HCT116 (cell line): ENCODE measurements around the gene SP7. TPM values are rescaled to one million over a fixed set of nuclear protein-coding genes. Genes with fewer than 3 reads are reported as not detected.

ENCODE experiments used
- ATAC-seq: fragments of 200-7000 bp; cut with Tn5 transposase; 2 replicates; pipeline ENCODE4 v1.9.1; 2020; ENCODE audit warnings: mild to moderate bottlenecking, moderate library complexity
- BruUV-seq: library from RNA; stranded (reverse); fragments of 400-500 nt; replicated peaks from 2 replicates; lab custom pipeline; 2021; lab: Mats Ljungman, UMichigan
- CTCF ChIA-PET: fragments of 300-600 bp; sonication (Branson Sonifier 250); formaldehyde crosslinking; loops from one replicate; lab custom pipeline; 2021; ENCODE audit warnings: antibody characterized with exemption; lab: Charles Lee
- POLR2A ChIA-PET: fragments of 300-600, 350-600 bp; sonication (Branson Sonifier 250); formaldehyde crosslinking; loops from one replicate; lab custom pipeline; 2021; ENCODE audit warnings: antibody characterized with exemption; lab: Charles Lee
- RAD21 ChIA-PET, 2 experiments: fragments of 300-600 bp; sonication (Branson Sonifier 250); formaldehyde crosslinking; loops; one replicate each; lab custom pipeline; 2023; ENCODE audit warnings: low total read pairs in 2 of 2; ENCODE audit not compliant: uncharacterized antibody in 2 of 2, unreplicated experiment in 2 of 2, low non-redundant PET in 1 of 2; lab: Charles Lee
- DNase-seq: peaks from one replicate; pipeline ENCODE4 v3.0.0-alpha.2; 2010; ENCODE audit warnings: low read depth, low spot score
- H2AFZ ChIP-seq: fragments of 200-600 bp; shearing (Covaris generic), sonication (generic); 2 replicates; pipeline ENCODE4 v1.6.1; 2017; ENCODE audit warnings: low read depth, mixed run types, mixed read lengths, antibody characterized with exemption, low read length; ENCODE audit not compliant: poor library complexity, severe bottlenecking
- H3K27ac ChIP-seq: 2 replicates; pipeline ENCODE4 v1.5.1; 2012; ENCODE audit warnings: low read depth, low read length
- H3K27me3 ChIP-seq: fragments of 200-600 bp; sonication (generic); 2 replicates; pipeline ENCODE4 v1.6.1; 2016; ENCODE audit warnings: mixed run types, low read length, mixed read lengths; ENCODE audit not compliant: insufficient read depth
- H3K36me3 ChIP-seq, 2 experiments: fragments of 200-500 bp in 1 of 2; fragments of 200-600 bp in 1 of 2; sonication (Bioruptor generic) in 1 of 2; sonication (generic) in 1 of 2; 2 replicates each; pipeline versions ENCODE4 v1.5.1 to v1.6.1; 2014 to 2016; ENCODE audit warnings: low read length in 2 of 2, inconsistent platforms in 1 of 2, mixed read lengths in 1 of 2, mixed run types in 1 of 2; ENCODE audit not compliant: insufficient read depth in 2 of 2, control insufficient read depth in 1 of 2
- H3K4me1 ChIP-seq, 2 experiments: fragments of 200-600 bp in 1 of 2; sonication (generic) in 1 of 2; 2 replicates each; pipeline versions ENCODE4 v1.5.1 to v1.6.1; 2012 to 2017; ENCODE audit warnings: low read length in 2 of 2, inconsistent platforms in 1 of 2, mild to moderate bottlenecking in 1 of 2, mixed read lengths in 1 of 2, mixed run types in 1 of 2, moderate library complexity in 1 of 2; ENCODE audit not compliant: insufficient read depth in 2 of 2, control insufficient read depth in 1 of 2
- H3K4me2 ChIP-seq: fragments of 200-600 bp; sonication (generic); 2 replicates; pipeline ENCODE4 v1.6.1; 2017; ENCODE audit warnings: mixed run types, low read length, mixed read lengths
- H3K4me3 ChIP-seq, 2 experiments: fragments of 200-600 bp in 1 of 2; sonication (generic) in 1 of 2; replicated peaks in 1 of 2; 2 replicates each; pipeline ENCODE4 v1.5.1; 2011 to 2016; ENCODE audit warnings: low read length in 2 of 2, control low read depth in 1 of 2, low read depth in 1 of 2, mild to moderate bottlenecking in 1 of 2, mixed read lengths in 1 of 2, mixed run types in 1 of 2
- H3K79me2 ChIP-seq: fragments of 200-600 bp; sonication (generic); 2 replicates; pipeline ENCODE4 v1.6.1; 2017; ENCODE audit warnings: mild to moderate bottlenecking, mixed run types, low read length, moderate library complexity, mixed read lengths; ENCODE audit not compliant: insufficient read depth
- H3K9ac ChIP-seq: fragments of 200-600 bp; sonication (generic); 2 replicates; pipeline ENCODE4 v1.6.1; 2016; ENCODE audit warnings: low read length, mixed read lengths
- H3K9me2 ChIP-seq: fragments of 200-600 bp; sonication (generic), shearing (Covaris generic); 2 replicates; pipeline ENCODE4 v1.6.1; 2017; ENCODE audit warnings: mixed run types, mild to moderate bottlenecking, moderate library complexity; ENCODE audit not compliant: insufficient read depth
- H3K9me3 ChIP-seq, 2 experiments: fragments of 200-500 bp in 1 of 2; fragments of 200-600 bp in 1 of 2; sonication (Bioruptor generic) in 1 of 2; sonication (generic) in 1 of 2; 2 replicates each; pipeline ENCODE4 v1.6.1; 2014 to 2017; ENCODE audit warnings: low read length in 2 of 2, mixed read lengths in 2 of 2, inconsistent platforms in 1 of 2, low read depth in 1 of 2, mild to moderate bottlenecking in 1 of 2, mixed run types in 1 of 2, moderate library complexity in 1 of 2; ENCODE audit not compliant: control insufficient read depth in 1 of 2, insufficient read depth in 1 of 2
- H4K20me1 ChIP-seq: fragments of 200-600 bp; sonication (generic), shearing (Covaris generic); 2 replicates; pipeline ENCODE4 v1.6.1; 2017; ENCODE audit warnings: mixed run types, mild to moderate bottlenecking, moderate library complexity; ENCODE audit not compliant: insufficient read depth
- CTCF ChIP-seq, 3 experiments: fragments of 200-600 bp in 1 of 3; sonication (generic) in 1 of 3; IDR thresholded peaks in 2 of 3; conservative IDR thresholded peaks in 1 of 3; 2 replicates each; pipeline ENCODE4 v1.5.1; 2012 to 2017; ENCODE audit warnings: low read depth in 2 of 3, low read length in 2 of 3, antibody characterized with exemption in 1 of 3, borderline replicate concordance in 1 of 3, control low read depth in 1 of 3, mild to moderate bottlenecking in 1 of 3, mixed read lengths in 1 of 3, mixed run types in 1 of 3, moderate library complexity in 1 of 3; ENCODE audit not compliant: insufficient read depth in 1 of 3
- ELF1 ChIP-seq: IDR thresholded peaks from 2 replicates; pipeline ENCODE4 v1.6.1; 2012; ENCODE audit warnings: low read depth, borderline replicate concordance
- MAX ChIP-seq: IDR thresholded peaks from 2 replicates; pipeline ENCODE4 v1.6.1; 2012
- POLR2A ChIP-seq: IDR thresholded peaks from 2 replicates; pipeline ENCODE4 v1.7.0; 2011; ENCODE audit warnings: borderline replicate concordance; ENCODE audit not compliant: insufficient read depth, insufficient read length; ENCODE audit errors: extremely low read depth
- POLR2AphosphoS5 ChIP-seq: IDR thresholded peaks from 2 replicates; pipeline ENCODE4 v1.6.1; 2011; ENCODE audit warnings: mild to moderate bottlenecking, low read depth, low read length, moderate library complexity
- SIN3A ChIP-seq: IDR thresholded peaks from 2 replicates; pipeline ENCODE4 v1.6.1; 2012; ENCODE audit warnings: low read depth
- TCF7L2 ChIP-seq: IDR thresholded peaks from 2 replicates; pipeline ENCODE4 v1.7.0; 2011; ENCODE audit warnings: borderline replicate concordance, inconsistent platforms; ENCODE audit not compliant: insufficient read depth, insufficient read length; ENCODE audit errors: extremely low read depth
- YY1 ChIP-seq: IDR thresholded peaks from 2 replicates; pipeline ENCODE4 v1.6.1; 2011; ENCODE audit warnings: low read length, low read depth, moderate library complexity, mild to moderate bottlenecking; ENCODE audit not compliant: insufficient replicate concordance; ENCODE audit errors: extremely low read depth
- ZFX ChIP-seq: fragments of 450-650 bp; IDR thresholded peaks from 2 replicates; pipeline ENCODE4 v1.6.1; 2017
- intact Hi-C: fragments of 100-400 bp; cut with micrococcal nuclease; formaldehyde crosslinking; loops from 2 replicates; pipeline ENCODE4 v1.10.0; 2022
- total RNA-seq: library from RNA; stranded (reverse); gene quantifications from one replicate; pipeline ENCODE4 v1.2.1, GENCODE V29; 2021; ENCODE audit not compliant: unreplicated experiment

SP7 gene
- total RNA-seq, 1 experiment from 2014 or later: not detected

- ChIA-PET POLR2A (interaction anchor here (1.4 kb wide), 1 partner anchor 22 kb away, joined by 6 read pairs; the partner anchor contains the start of gene AAAS), CTCF (interaction anchor here (0.6 to 2.3 kb wide), 6 partner anchors 22 to 201 kb away, joined by 3 to 11 read pairs (median 5); partner anchors contain the start of genes AAAS, CSAD, TARBP2 and ZNF740), RAD21 (interaction anchor here in 1 of 2 experiments (1.0 kb wide), 1 partner anchor 86 kb away, joined by 4 read pairs; no protein-coding TSS in a partner anchor)
- peaks cover 27 to 50% of the 10 kb centered on the region in 2 experiments for H3K4me1 ChIP-seq
- peaks cover 74% of the 10 kb centered on the region for H3K79me2 ChIP-seq
- DNase-seq: peak; percentile 80
- no TSS peak for BruUV-seq
- no peaks in the 10 kb centered on the region for H3K9me2 ChIP-seq
- no peak for TF ChIP-seq ZFX
- TF ChIP-seq ELF1: peak; percentile 72; the same call in 1 of the 2 replicates
- TF ChIP-seq POLR2AphosphoS5: peak; percentile 82
- TF ChIP-seq YY1: peak; percentile 55
- peak; percentile 83 for TF ChIP-seq MAX
- TF ChIP-seq TCF7L2: no peak
- TF ChIP-seq SIN3A: peak; percentile 67; the same call in 1 of the 2 replicates
- TF ChIP-seq CTCF (IDR thresholded peaks at IDR 0.05 in 2 of 3, conservative IDR thresholded peaks at IDR 0.05 in 1 of 3; ENCODE audit: borderline replicate concordance in 1 of 3, insufficient read depth in 1 of 3, low read depth in 2 of 3, low read length in 2 of 3): peak in 1 of 3 experiments; percentile 27; a peak in 3 of 6 replicates
- TF ChIP-seq POLR2A: peak; percentile 57
- H3K27me3 ChIP-seq: no peaks in the 10 kb centered on the region
- no peaks in the 10 kb centered on the region for H3K9me3 ChIP-seq
- peaks cover 17 to 33% of the 10 kb centered on the region in 2 experiments for H3K36me3 ChIP-seq
- H4K20me1 ChIP-seq: no peaks in the 10 kb centered on the region
- peak within 1 kb of the TSS; percentile 90 for H3K27ac ChIP-seq
- peak within 1 kb of the TSS; percentile 82 to 95 for H3K4me3 ChIP-seq
- H3K9ac ChIP-seq: peak within 1 kb of the TSS; percentile 93
- peak; percentile 80 for ATAC-seq
- intact Hi-C loops: no loop called here
- H3K4me2 ChIP-seq: peak within 1 kb of the TSS; percentile 88
- no peak within 1 kb of the TSS for H2AFZ ChIP-seq
Measured at GRCh38 chr12:53299454-53300180, 36.5 kb downstream of the SP7 start, which contains the start of gene MYG1. Gene MYG1, plus strand, starts transcription at chr12:53299695. Its CDS starts 43 bp downstream, at chr12:53299738.
